Upper lobe of left lung (tissue), 4 donors: Measurements from ENCODE around the gene COBL.

Experiments used
- EP300 ChIP-seq, 4 donors: sonication (generic); formaldehyde crosslinking; IDR thresholded peaks; one replicate each; pipeline ENCODE4 v1.5.1; 2017; ENCODE audit warnings: antibody characterized with exemption in 4 of 4, control low read depth in 2 of 4
- POLR2A ChIP-seq, 4 donors: fragments of 450-650 bp; IDR thresholded peaks; one replicate each; pipeline ENCODE4 v1.5.1; 2016 to 2017; ENCODE audit warnings: antibody characterized with exemption in 4 of 4, mild to moderate bottlenecking in 2 of 4
- POLR2AphosphoS5 ChIP-seq, 2 donors: sonication (generic); formaldehyde crosslinking; IDR thresholded peaks; one replicate each; pipeline ENCODE4 v1.5.1; 2017; ENCODE audit warnings: antibody characterized with exemption in 2 of 2
- TF ChIP-seq, protein P1 (sequence below), 6 experiments: fragments of 450-650 bp in 4 of 6; fragments of 200-600 bp in 2 of 6; sonication (generic) in 2 of 6; IDR thresholded peaks; one replicate each; pipeline ENCODE4 v1.5.1; 2016 to 2019; ENCODE audit warnings: antibody characterized with exemption in 6 of 6

DNA sequence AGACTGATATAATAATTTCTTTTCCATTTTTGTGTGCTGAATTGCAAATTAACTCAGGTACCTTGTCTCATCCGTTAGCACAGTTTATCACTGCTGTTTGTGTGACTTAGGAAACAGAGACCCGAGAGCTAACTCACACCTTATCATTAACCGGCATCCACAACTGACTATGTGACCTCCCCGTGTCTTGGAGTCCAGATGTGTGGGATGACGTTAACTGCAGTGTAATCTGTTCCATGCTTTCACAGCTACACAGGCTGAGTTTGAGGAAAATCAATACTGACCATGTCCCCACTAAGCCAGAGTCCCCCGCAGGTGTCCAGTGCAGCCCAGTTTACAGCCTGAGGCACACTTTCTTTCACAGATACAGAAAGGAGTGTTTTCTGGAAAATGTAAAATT is 154.7 kb downstream of the COBL start:
- TF ChIP-seq, protein P1, sequence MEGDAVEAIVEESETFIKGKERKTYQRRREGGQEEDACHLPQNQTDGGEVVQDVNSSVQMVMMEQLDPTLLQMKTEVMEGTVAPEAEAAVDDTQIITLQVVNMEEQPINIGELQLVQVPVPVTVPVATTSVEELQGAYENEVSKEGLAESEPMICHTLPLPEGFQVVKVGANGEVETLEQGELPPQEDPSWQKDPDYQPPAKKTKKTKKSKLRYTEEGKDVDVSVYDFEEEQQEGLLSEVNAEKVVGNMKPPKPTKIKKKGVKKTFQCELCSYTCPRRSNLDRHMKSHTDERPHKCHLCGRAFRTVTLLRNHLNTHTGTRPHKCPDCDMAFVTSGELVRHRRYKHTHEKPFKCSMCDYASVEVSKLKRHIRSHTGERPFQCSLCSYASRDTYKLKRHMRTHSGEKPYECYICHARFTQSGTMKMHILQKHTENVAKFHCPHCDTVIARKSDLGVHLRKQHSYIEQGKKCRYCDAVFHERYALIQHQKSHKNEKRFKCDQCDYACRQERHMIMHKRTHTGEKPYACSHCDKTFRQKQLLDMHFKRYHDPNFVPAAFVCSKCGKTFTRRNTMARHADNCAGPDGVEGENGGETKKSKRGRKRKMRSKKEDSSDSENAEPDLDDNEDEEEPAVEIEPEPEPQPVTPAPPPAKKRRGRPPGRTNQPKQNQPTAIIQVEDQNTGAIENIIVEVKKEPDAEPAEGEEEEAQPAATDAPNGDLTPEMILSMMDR (IDR thresholded peaks at IDR 0.05) = no peak
- TF ChIP-seq POLR2A (IDR thresholded peaks at IDR 0.05) (no peak), POLR2AphosphoS5 (IDR thresholded peaks at IDR 0.05) (no peak), EP300 (IDR thresholded peaks at IDR 0.05) (no peak)
